Measurements from ENCODE around the gene RNF207.

Gene RNF207

GRCh38 chr1:6246497-6247467 lies 40.9 kb downstream of the RNF207 start:
- DNase-seq (ENCODE audit: low read depth): peak; percentile 88
- H3K4me3 ChIP-seq (ENCODE audit: low read depth, low read length): no peak overlapping the region
- 0 out of 2 replicates have a peak, but pooled peaks have one; percentile 24 for TF ChIP-seq MAX (IDR thresholded peaks at IDR 0.05; ENCODE audit: low read depth, low read length)
- no peak for TF ChIP-seq POLR2A (IDR thresholded peaks at IDR 0.05; ENCODE audit: extremely low read depth, insufficient read length)
- TF ChIP-seq CTCF (IDR thresholded peaks at IDR 0.05; ENCODE audit: low read depth, low read length): peak; percentile 72
- no peak; the same call in 1 of the 2 replicates for TF ChIP-seq MYC (IDR thresholded peaks at IDR 0.05; ENCODE audit: low read depth, low read length)

GRCh38 chr1:6247651-6248050 lies 41.7 kb downstream of the RNF207 start:
- TF ChIP-seq MAX (IDR thresholded peaks at IDR 0.05; ENCODE audit: low read depth, low read length) (no peak), MYC (IDR thresholded peaks at IDR 0.05; ENCODE audit: low read depth, low read length) (no peak), CTCF (IDR thresholded peaks at IDR 0.05; ENCODE audit: low read depth, low read length) (no peak), POLR2A (IDR thresholded peaks at IDR 0.05; ENCODE audit: extremely low read depth, insufficient read length) (no peak)
- no peak for DNase-seq (ENCODE audit: low read depth)
- no peak overlapping the region for H3K4me3 ChIP-seq (ENCODE audit: low read depth, low read length)

- DNase-seq (ENCODE audit: low read depth): no peak
- no peak for TF ChIP-seq POLR2A (IDR thresholded peaks at IDR 0.05; ENCODE audit: extremely low read depth, insufficient read length)
- no peak for TF ChIP-seq MAX (IDR thresholded peaks at IDR 0.05; ENCODE audit: low read depth, low read length)
- H3K4me3 ChIP-seq (ENCODE audit: low read depth, low read length): no peak overlapping the region
Measured at GRCh38 chr1:6248161-6248776, 42.4 kb downstream of the RNF207 start.

GRCh38 chr1:6248932-6249738 lies 43.2 kb downstream of the RNF207 start:
- DNase-seq (ENCODE audit: low read depth): no peak
- H3K4me3 ChIP-seq (ENCODE audit: low read depth, low read length): no peak overlapping the region
- no peak for TF ChIP-seq POLR2A (IDR thresholded peaks at IDR 0.05; ENCODE audit: extremely low read depth, insufficient read length)
- TF ChIP-seq MYC (IDR thresholded peaks at IDR 0.05; ENCODE audit: low read depth, low read length): no peak
- TF ChIP-seq MAX (IDR thresholded peaks at IDR 0.05; ENCODE audit: low read depth, low read length): no peak

GRCh38 chr1:6249739-6250689 lies 44.1 kb downstream of the RNF207 start:
- DNase-seq (ENCODE audit: low read depth): no peak
- TF ChIP-seq MYC (IDR thresholded peaks at IDR 0.05; ENCODE audit: low read depth, low read length): no peak
- TF ChIP-seq CTCF (IDR thresholded peaks at IDR 0.05; ENCODE audit: low read depth, low read length): no peak
- no peak for TF ChIP-seq MAX (IDR thresholded peaks at IDR 0.05; ENCODE audit: low read depth, low read length)
- no peak for TF ChIP-seq POLR2A (IDR thresholded peaks at IDR 0.05; ENCODE audit: extremely low read depth, insufficient read length)
- no peak overlapping the region for H3K4me3 ChIP-seq (ENCODE audit: low read depth, low read length)
